ENCODE data around the gene KLF12. TPM values are rescaled to one million over a fixed set of nuclear protein-coding genes. Genes with fewer than 3 reads are reported as not detected.

KLF12 gene
- total RNA-seq, 4 donors from 2014 or later, result 7.8 to 20.3 (median 14.1) TPM

GRCh38 chr13:74092711-74093110 lies 41.5 kb downstream of the KLF12 start:
- no peak for DNase-seq (ENCODE audit: low spot score in 2 of 2)
- H3K9me3 ChIP-seq, result no peaks in the 10 kb centered on the region
- H3K36me3 ChIP-seq, result no peaks in the 10 kb centered on the region
- no peaks in the 10 kb centered on the region for H3K27me3 ChIP-seq
- no peak for TF ChIP-seq EP300 (IDR thresholded peaks at IDR 0.05)
- no peak for TF ChIP-seq CTCF (IDR thresholded peaks at IDR 0.05)
- no peak for TF ChIP-seq POLR2A (IDR thresholded peaks at IDR 0.05)
- H3K27ac ChIP-seq, result no peak overlapping the region
- H3K4me3 ChIP-seq, result no peak overlapping the region
- peaks cover 0 to 35% (median 6%) of the 10 kb centered on the region in 4 donors for H3K4me1 ChIP-seq
- 74 to 84% methylated on average over 3 of the region's 3 CpGs for WGBS, 2 donors

GRCh38 chr13:74090869-74091605 lies 43.2 kb downstream of the KLF12 start:
- peaks cover 0 to 37% (median 7%) of the 10 kb centered on the region in 4 donors for H3K4me1 ChIP-seq
- DNase-seq (ENCODE audit: low spot score in 2 of 2), result no peak
- TF ChIP-seq EP300 (IDR thresholded peaks at IDR 0.05), result no peak
- no peak for TF ChIP-seq POLR2A (IDR thresholded peaks at IDR 0.05)
- TF ChIP-seq CTCF (IDR thresholded peaks at IDR 0.05), result no peak
- H3K9me3 ChIP-seq, result no peaks in the 10 kb centered on the region
- 53 to 58% methylated on average over 4 of the region's 4 CpGs for WGBS, 2 donors
- H3K4me3 ChIP-seq, result no peak overlapping the region
- H3K36me3 ChIP-seq, result no peaks in the 10 kb centered on the region
- H3K27ac ChIP-seq, result no peak overlapping the region
- H3K27me3 ChIP-seq, result no peaks in the 10 kb centered on the region

- Histone ChIP-seq H3K27ac (no peak overlapping the region), H3K27me3 (no peaks in the 10 kb centered on the region), H3K4me3 (no peak overlapping the region), H3K4me1 (peaks cover 0 to 37% (median 7%) of the 10 kb centered on the region in 4 donors), H3K36me3 (no peaks in the 10 kb centered on the region), H3K9me3 (no peaks in the 10 kb centered on the region)
- 79 to 86% methylated on average over 3 of the region's 3 CpGs for WGBS, 2 donors
- DNase-seq (ENCODE audit: low spot score in 2 of 2), result no peak
- TF ChIP-seq CTCF (IDR thresholded peaks at IDR 0.05) (no peak), POLR2A (IDR thresholded peaks at IDR 0.05) (no peak), EP300 (IDR thresholded peaks at IDR 0.05) (no peak)
These were observed 43.8 kb downstream of the KLF12 start for GRCh38 chr13:74090397-74090796.

GRCh38 chr13:74087357-74087756 lies 46.8 kb downstream of the KLF12 start:
- DNase-seq (ENCODE audit: low spot score in 2 of 2), result no peak
- TF ChIP-seq POLR2A (IDR thresholded peaks at IDR 0.05), result no peak
- TF ChIP-seq CTCF (IDR thresholded peaks at IDR 0.05), result no peak
- TF ChIP-seq EP300 (IDR thresholded peaks at IDR 0.05), result no peak
- no peaks in the 10 kb centered on the region for H3K36me3 ChIP-seq
- H3K4me1 ChIP-seq, result peaks cover 0 to 40% (median 4%) of the 10 kb centered on the region in 4 donors
- WGBS, 2 donors, result 58 to 69% methylated on average over 3 of the region's 3 CpGs
- H3K27me3 ChIP-seq, result no peaks in the 10 kb centered on the region
- no peak overlapping the region for H3K27ac ChIP-seq
- no peaks in the 10 kb centered on the region for H3K9me3 ChIP-seq
- H3K4me3 ChIP-seq, result no peak overlapping the region

All from tibial nerve (tissue), 4 donors.